Measurements from ENCODE around the gene HAPLN1.

The HAPLN1 gene

GRCh38 chr5:83632874-83633273, 87.8 kb downstream of the HAPLN1 start:
- Histone ChIP-seq H3K9me2 (replicated peaks; ENCODE audit: control insufficient read depth, low read length) (no peaks in the 10 kb centered on the region), H3F3A (ENCODE audit: control insufficient read depth, insufficient read depth) (no peaks in the 10 kb centered on the region), H3K4me3 (ENCODE audit: low read length) (no peak overlapping the region), H3K4me2 (ENCODE audit: low read length) (no peak overlapping the region), H3K27me3 (ENCODE audit: control insufficient read depth, low read length) (no peaks in the 10 kb centered on the region), H4K20me1 (ENCODE audit: control insufficient read depth, insufficient read depth, low read depth, low read length) (no peaks in the 10 kb centered on the region), H3K27ac (ENCODE audit: low read depth, low read length) (no peak overlapping the region), H3K9me3 (ENCODE audit: control insufficient read depth, insufficient read depth, low read length) (no peaks in the 10 kb centered on the region), H3K36me3 (ENCODE audit: control insufficient read depth, low read length) (no peaks in the 10 kb centered on the region), H3K79me2 (ENCODE audit: control insufficient read depth, low read length) (no peaks in the 10 kb centered on the region), H3K4me1 (ENCODE audit: control insufficient read depth, low read length) (no peaks in the 10 kb centered on the region)
- no peak for TF ChIP-seq EZH2phosphoT487 (IDR thresholded peaks at IDR 0.05; ENCODE audit: borderline replicate concordance, low read length)

GRCh38 chr5:83628360-83628759, 92.3 kb downstream of the HAPLN1 start:
- no peak overlapping the region for H3K27ac ChIP-seq (ENCODE audit: low read depth, low read length)

GRCh38 chr5:83614841-83615240, 105.8 kb downstream of the HAPLN1 start:
- Histone ChIP-seq H3K9me3 (ENCODE audit: control insufficient read depth, insufficient read depth, low read length) (no peaks in the 10 kb centered on the region), H3K9me2 (replicated peaks; ENCODE audit: control insufficient read depth, low read length) (no peaks in the 10 kb centered on the region), H3K27ac (ENCODE audit: low read depth, low read length) (no peak overlapping the region), H3K4me1 (ENCODE audit: control insufficient read depth, low read length) (no peaks in the 10 kb centered on the region), H3K36me3 (ENCODE audit: control insufficient read depth, low read length) (no peaks in the 10 kb centered on the region), H3K4me2 (ENCODE audit: low read length) (no peak overlapping the region), H3K4me3 (ENCODE audit: low read length) (no peak overlapping the region), H3F3A (ENCODE audit: control insufficient read depth, insufficient read depth) (no peaks in the 10 kb centered on the region), H3K27me3 (ENCODE audit: control insufficient read depth, low read length) (no peaks in the 10 kb centered on the region), H3K79me2 (ENCODE audit: control insufficient read depth, low read length) (no peaks in the 10 kb centered on the region), H4K20me1 (ENCODE audit: control insufficient read depth, insufficient read depth, low read depth, low read length) (no peaks in the 10 kb centered on the region)
- TF ChIP-seq EZH2phosphoT487 (IDR thresholded peaks at IDR 0.05; ENCODE audit: borderline replicate concordance, low read length) (no peak), CTCF (IDR thresholded peaks at IDR 0.05; ENCODE audit: low read depth, low read length, poor library complexity, severe bottlenecking) (no peak)

More at GRCh38 chr5:83628360-83628759, 92.3 kb downstream of the HAPLN1 start:
- H3K4me1 ChIP-seq (ENCODE audit: control insufficient read depth, low read length), result no peaks in the 10 kb centered on the region
- no peaks in the 10 kb centered on the region for H4K20me1 ChIP-seq (ENCODE audit: control insufficient read depth, insufficient read depth, low read depth, low read length)
- no peaks in the 10 kb centered on the region for H3K9me3 ChIP-seq (ENCODE audit: control insufficient read depth, insufficient read depth, low read length)
- no peaks in the 10 kb centered on the region for H3K79me2 ChIP-seq (ENCODE audit: control insufficient read depth, low read length)
- TF ChIP-seq EZH2phosphoT487 (IDR thresholded peaks at IDR 0.05; ENCODE audit: borderline replicate concordance, low read length) (no peak), CTCF (IDR thresholded peaks at IDR 0.05; ENCODE audit: low read depth, low read length, poor library complexity, severe bottlenecking) (no peak)
- no peaks in the 10 kb centered on the region for H3F3A ChIP-seq (ENCODE audit: control insufficient read depth, insufficient read depth)
- H3K4me2 ChIP-seq (ENCODE audit: low read length), result no peak overlapping the region
- no peaks in the 10 kb centered on the region for H3K36me3 ChIP-seq (ENCODE audit: control insufficient read depth, low read length)
- H3K9me2 ChIP-seq (replicated peaks; ENCODE audit: control insufficient read depth, low read length), result no peaks in the 10 kb centered on the region
- H3K4me3 ChIP-seq (ENCODE audit: low read length), result no peak overlapping the region
- peaks cover 2% of the 10 kb centered on the region; the same call in 1 of the 2 replicates for H3K27me3 ChIP-seq (ENCODE audit: control insufficient read depth, low read length)

GRCh38 chr5:83608122-83608521, 112.5 kb downstream of the HAPLN1 start:
- Histone ChIP-seq H3K27ac (ENCODE audit: low read depth, low read length) (no peak overlapping the region), H3K79me2 (ENCODE audit: control insufficient read depth, low read length) (no peaks in the 10 kb centered on the region), H3F3A (ENCODE audit: control insufficient read depth, insufficient read depth) (no peaks in the 10 kb centered on the region), H3K36me3 (ENCODE audit: control insufficient read depth, low read length) (no peaks in the 10 kb centered on the region), H3K4me3 (ENCODE audit: low read length) (no peak overlapping the region), H3K27me3 (ENCODE audit: control insufficient read depth, low read length) (no peaks in the 10 kb centered on the region), H3K9me2 (replicated peaks; ENCODE audit: control insufficient read depth, low read length) (no peaks in the 10 kb centered on the region), H3K4me1 (ENCODE audit: control insufficient read depth, low read length) (no peaks in the 10 kb centered on the region), H3K9me3 (ENCODE audit: control insufficient read depth, insufficient read depth, low read length) (no peaks in the 10 kb centered on the region), H4K20me1 (ENCODE audit: control insufficient read depth, insufficient read depth, low read depth, low read length) (no peaks in the 10 kb centered on the region), H3K4me2 (ENCODE audit: low read length) (no peak overlapping the region)
- TF ChIP-seq CTCF (IDR thresholded peaks at IDR 0.05; ENCODE audit: low read depth, low read length, poor library complexity, severe bottlenecking) (peak; percentile 39), EZH2phosphoT487 (IDR thresholded peaks at IDR 0.05; ENCODE audit: borderline replicate concordance, low read length) (no peak)
